ENCODE results near the gene P2RX2. TPM values are rescaled to one million over a fixed set of nuclear protein-coding genes. Genes with fewer than 3 reads are reported as not detected.

The P2RX2 gene
- polyA plus RNA-seq, 4 donors, result 0.64 to 1.8 (median 1.5) TPM

GRCh38 chr12:132633398-132633797 lies 14.8 kb downstream of the P2RX2 start:
- no peak for DNase-seq (ENCODE audit: low read depth in 4 of 4, low spot score in 3 of 4)

- DNase-seq (ENCODE audit: low read depth in 4 of 4, low spot score in 3 of 4), result no peak
These were observed 15.3 kb downstream of the P2RX2 start for GRCh38 chr12:132633901-132634300.

DNA sequence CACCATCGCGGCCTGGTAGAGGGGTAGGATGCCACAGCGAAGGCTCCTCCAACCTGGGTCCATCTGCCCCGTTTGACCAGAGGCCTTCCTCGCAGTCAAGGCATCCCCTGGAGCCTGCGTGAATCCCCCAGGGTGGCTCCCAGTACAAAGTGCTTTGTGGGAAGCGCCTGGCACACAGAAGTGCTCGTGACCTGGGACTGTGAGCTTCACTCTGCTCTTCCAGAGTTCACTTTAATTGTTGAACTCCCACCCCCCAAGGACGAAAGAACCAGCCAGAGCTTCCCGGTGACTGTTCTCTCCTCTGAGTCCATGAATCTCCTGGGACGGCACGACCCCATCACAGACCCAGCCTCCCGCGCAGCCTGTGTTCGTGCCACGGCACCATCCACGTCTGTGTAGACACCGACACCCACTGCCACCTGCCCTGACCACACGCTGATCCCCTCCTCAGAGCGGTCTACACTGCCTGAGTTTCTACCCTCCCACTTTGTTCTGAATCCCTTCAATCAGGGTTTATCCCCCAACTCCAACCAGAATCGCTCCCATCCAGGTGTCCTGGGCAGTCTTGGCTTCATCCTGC lies 15.9 kb downstream of the P2RX2 start:
- DNase-seq (ENCODE audit: low read depth in 4 of 4, low spot score in 3 of 4), result no peak

DNA sequence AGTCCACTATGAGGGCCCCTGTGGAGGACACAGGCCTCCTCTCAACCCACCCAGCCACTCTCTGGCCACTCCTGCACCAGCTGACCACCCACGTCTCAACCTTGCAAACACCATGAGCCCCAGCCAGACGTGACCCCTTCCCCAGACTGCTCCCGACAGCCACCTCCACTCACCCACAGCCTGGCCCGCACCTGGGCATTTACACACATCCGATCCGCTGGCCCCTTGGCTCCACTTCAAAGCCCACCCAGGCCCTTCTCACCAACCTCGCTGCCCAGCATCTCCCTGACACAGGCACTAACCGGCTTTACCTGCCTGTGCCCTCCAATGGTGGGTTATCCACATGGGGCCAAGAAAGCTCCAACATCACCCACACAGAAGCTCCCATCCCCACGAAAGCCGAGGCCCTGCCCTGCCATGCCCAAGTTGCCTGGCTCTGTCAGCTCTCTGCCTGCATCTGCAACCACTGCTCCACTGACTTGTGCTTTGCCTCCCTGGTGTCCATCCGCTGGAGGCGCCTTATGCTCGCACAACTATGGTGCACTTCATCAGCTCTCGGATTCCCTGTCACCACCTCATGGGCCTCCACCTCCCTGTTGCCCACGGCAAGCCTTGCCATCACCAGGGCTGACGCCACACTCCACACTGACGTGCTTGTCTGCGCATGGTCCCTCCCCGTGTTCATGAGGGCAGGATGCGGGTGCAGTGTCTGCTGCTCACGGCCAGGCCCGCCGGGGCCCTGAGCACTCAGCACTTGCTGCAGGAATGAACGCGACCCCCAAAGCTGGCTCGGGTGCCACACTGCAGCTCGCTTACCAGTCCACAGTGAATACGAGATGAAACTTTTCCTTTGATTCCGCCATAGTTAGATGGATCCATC lies 16.7 kb downstream of the P2RX2 start:
- no peak for DNase-seq (ENCODE audit: low read depth in 4 of 4, low spot score in 3 of 4)

DNA sequence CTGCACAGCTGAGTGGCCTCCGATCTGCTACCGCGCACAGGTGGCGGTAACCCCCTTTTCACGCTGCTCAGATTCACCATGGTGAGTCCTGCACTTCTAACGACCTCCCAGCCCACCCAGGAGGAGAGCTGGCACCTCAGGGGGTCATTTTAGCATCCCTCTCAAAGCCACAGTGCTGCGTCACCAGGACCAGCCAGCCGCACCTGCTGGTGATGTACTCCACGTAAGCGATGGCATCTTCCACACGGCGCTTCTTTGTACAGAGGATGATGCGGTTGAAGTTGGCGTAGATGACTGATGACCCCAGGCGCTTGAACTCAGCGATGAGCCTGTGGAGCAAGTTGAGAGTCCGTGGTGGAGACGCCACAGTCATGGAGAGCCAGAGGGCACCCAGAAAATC lies 19.2 kb downstream of the P2RX2 start:
- DNase-seq (ENCODE audit: low read depth in 4 of 4, low spot score in 3 of 4), result no peak

DNA sequence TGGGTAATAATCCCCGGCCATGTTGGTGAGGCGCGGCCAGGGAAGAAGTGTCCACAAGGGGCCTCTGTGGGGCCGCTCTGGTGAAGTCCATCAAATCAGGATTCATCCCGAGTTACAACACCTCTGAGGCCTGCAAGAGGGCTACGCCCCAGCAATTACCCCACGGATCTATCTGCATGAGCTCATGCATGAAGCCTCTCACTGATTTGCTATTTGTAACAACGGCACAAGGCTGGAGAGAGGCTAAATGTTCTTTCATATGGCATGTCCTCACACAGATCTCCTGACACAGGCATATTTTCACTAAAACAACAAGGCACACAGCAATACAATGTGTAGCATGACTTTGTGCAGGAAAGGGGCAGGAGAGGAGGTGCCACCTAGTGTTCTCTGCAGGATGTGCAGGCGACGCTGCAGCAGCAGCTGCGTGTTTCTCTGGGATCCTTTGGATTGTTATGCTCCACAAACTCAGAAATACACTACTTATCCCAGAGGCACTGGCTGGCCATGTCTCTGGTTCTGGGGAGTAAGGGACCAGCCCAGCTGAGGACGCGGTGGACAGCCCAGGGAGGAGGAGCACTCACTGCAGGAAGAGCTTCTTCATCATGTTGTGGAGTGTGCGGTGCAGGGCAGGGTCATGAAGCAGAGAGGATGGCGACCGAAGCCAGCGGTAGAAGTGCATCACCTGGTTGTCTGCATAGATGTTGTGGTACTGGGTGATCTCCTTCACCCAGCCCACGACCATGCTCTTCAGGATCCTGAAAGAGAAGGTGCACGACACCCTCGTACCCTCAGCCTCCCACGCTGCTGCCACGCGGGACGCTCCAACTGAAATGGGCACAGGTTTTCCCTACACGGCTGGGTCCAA lies 20.2 kb downstream of the P2RX2 start:
- no peak for DNase-seq (ENCODE audit: low read depth in 4 of 4, low spot score in 3 of 4)

DNA sequence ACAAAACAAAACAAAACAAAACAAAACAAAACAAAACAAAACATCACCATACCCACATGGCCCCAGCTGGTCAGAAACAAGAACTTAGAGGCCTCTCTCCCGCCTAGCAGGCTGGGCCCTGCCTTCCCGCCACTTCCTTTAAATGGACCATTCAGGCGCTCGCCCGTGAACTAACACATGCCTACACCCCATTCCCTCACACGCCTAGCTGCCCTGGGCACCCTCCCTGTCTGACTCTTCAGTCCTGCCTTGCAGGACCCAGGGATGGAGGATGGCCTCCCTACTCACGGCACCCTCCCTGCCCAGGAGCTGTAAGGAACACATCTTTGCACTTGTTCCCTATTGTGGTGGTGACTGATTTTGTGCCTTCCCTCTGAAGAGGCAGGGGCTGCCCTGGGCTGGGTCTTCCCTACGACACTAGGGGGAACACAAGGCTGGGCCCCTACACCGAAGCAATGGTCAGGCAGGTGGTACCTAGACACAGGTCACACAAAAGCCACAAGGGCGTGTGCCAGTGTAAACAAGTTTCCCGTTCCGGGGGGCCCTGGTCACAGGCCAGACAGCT lies 21.5 kb downstream of the P2RX2 start:
- no peak for DNase-seq (ENCODE audit: low read depth in 4 of 4, low spot score in 3 of 4)

- no peak for DNase-seq (ENCODE audit: low read depth in 4 of 4, low spot score in 3 of 4)
These were observed 22.4 kb downstream of the P2RX2 start for GRCh38 chr12:132640936-132641335.

DNA sequence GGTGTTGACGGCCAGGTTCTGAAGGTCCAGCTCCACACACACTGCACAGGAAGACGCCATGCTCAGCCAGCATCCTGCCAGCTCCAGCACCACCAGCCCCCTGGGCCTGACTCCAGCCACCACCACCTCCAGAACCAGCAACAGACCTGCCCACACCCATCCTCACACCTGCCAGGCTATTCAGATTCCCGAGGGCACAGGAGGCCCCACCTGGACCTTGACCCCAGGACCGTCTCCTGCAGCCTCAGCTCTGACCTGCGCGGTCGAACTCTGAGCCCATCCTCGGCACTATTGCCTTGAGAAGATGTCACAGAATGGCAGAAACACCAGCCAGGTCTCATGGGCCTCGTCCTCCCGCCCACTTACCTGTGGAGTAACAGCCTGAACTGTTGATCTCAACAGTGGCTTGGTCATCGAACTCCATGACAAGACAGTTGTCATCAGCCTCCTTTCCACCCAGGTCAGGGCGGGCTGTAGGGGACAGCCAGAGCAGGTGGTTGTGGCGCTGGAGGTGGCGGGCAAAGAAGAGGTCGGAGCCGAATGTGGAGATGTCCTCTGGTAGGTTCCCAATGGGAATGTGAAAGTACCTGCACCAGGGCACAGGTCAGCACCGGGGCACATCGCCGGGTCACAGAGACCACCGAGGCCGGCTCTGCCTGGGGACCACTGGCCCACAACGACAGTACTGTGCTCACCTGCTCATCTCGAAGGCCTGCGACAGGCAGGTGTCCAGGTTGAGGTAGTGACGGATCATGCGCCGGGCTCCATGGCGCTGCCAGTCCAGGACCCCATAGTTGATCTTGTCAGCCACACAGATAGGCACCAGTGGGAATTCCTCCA lies 23.5 kb downstream of the P2RX2 start:
- no peak for DNase-seq (ENCODE audit: low read depth in 4 of 4, low spot score in 3 of 4)

GRCh38 chr12:132642846-132643835 lies 24.6 kb downstream of the P2RX2 start:
- DNase-seq (ENCODE audit: low read depth in 4 of 4, low spot score in 3 of 4), result no peak

DNA sequence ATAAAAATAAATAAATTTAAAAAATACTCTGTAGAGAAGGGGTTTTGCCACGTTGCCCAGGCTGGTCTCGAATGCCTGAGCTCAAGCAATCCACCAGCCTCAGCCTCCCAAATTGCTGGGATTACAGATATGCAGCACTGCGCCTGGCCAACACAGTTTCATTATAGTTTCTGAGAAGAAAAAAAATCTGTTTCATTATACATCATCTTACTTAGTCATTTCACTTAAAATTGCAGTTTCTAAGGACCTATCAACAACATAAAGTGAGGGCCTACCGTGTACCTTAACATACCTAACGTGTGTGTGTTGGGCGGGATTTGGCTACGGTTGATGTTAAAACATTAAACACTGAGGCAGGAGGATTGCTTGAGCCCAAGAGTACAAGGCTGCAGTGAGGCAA lies 28.3 kb downstream of the P2RX2 start:
- no peak for DNase-seq (ENCODE audit: low read depth in 4 of 4, low spot score in 3 of 4)

DNA sequence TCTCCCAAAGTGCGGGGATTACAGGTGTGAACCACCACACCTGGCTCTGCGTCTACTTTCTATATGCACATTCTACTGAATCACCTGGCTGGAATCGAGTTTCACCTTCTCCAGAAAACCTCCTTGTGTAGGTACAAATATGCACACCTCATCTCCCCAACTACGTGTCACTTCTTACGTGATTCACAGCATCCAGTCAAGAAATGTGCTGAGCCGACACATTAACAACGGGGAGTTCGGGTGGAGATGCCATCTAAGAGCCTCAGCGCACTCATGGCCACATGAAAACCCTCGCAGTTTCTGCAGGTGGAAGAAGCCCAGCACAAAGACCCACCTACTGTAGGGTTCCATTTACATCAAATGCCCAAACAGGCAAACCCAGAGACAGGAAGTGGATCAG lies 29.3 kb downstream of the P2RX2 start:
- DNase-seq (ENCODE audit: low read depth in 4 of 4, low spot score in 3 of 4), result no peak

DNA sequence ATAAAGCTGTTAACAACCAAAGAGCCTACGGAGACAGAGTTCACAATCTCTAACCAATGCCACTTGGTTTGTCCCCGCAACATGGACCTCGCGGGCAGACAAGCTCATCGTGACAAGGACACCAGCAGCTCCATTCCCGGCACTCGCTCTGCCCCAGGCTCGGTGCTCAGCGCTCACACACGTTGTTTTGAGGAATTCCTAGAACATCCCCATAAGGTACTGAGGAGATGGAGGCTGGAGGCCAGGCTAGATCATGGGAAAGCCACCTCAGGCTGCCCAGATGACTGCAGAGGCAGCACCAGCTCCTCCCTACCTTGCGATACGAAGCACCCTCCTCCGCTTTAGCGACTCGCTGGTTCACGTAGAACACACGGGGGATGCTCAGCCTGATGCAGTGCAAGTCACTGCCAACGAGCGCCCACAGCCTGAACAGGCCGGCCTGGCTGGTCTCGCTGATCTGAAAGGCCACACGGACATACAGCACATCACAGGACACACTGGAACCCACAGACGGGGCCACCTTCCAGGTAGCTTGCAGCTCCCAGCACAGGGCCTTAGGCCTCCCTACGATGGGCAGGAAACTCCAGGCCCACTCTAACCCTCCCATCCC lies 30.1 kb downstream of the P2RX2 start:
- DNase-seq (ENCODE audit: low read depth in 4 of 4, low spot score in 3 of 4), result no peak

DNA sequence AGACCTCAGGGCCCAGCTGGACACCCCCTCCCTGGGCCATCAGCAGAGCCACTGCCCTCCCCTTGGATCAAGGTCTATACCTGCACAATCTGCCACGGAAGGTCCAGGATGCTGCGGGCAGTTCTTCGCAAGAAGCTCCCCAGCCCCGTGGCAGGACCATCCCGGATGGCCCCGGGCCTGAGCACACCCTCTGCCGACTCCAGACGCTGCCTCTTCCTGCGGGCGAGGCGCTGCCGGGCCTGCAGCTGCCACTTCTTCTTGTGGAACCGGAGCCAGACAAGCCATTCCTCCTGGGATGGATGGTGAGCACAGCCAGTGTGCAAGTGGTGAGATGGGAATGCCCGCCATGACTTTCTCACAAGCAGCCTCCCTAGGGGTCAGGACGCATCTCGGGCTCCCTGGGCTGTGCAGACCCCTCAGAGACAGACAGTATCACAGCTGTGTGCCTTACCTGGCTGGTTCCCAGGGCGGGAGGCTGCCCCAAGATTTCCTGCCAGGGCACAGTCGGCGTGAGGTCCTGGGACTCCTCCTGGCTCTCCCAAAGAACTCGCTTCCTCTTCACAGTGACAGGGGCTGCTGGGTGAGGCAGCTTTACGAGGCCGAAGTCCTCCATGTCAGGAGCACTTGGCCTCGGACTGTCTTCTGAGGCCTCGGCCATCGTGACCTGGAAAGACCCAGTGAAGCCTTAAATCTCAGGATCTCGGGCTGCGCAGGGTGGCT lies 30.8 kb downstream of the P2RX2 start:
- DNase-seq (ENCODE audit: low read depth in 4 of 4, low spot score in 3 of 4), result no peak

- DNase-seq (ENCODE audit: low read depth in 4 of 4, low spot score in 3 of 4), result no peak
These were observed 33.0 kb downstream of the P2RX2 start for GRCh38 chr12:132651444-132652100.

GRCh38 chr12:132653567-132654290 lies 35.2 kb downstream of the P2RX2 start:
- no peak for DNase-seq (ENCODE audit: low read depth in 4 of 4, low spot score in 3 of 4)

All from left renal pelvis (tissue), 4 donors.